GM12878 (cell line): Measurements from ENCODE around the gene VKORC1. TPM values are rescaled to one million over a fixed set of nuclear protein-coding genes. Genes with fewer than 3 reads are reported as not detected.

Source experiments
- DPF2 ChIP-seq: fragments of 450-650 bp; IDR thresholded peaks from 2 replicates; pipeline ENCODE4 v1.6.1; 2017; ENCODE audit warnings: mild to moderate bottlenecking
- LARP7 ChIP-seq: fragments of 450-650 bp; IDR thresholded peaks from 2 replicates; pipeline ENCODE4 v1.6.1; 2017; ENCODE audit warnings: mild to moderate bottlenecking
- PRDM15 ChIP-seq: fragments of 450-650 bp; formaldehyde crosslinking; IDR thresholded peaks from 2 replicates; pipeline ENCODE4 v1.4.0; 2020; ENCODE audit warnings: mild to moderate bottlenecking, moderate library complexity
- SPI1 ChIP-seq: IDR thresholded peaks from 2 replicates; pipeline ENCODE4 v1.6.1; 2011; ENCODE audit warnings: low read depth, mild to moderate bottlenecking, low read length, moderate library complexity, borderline replicate concordance; ENCODE audit not compliant: insufficient read depth
- ZBTB33 ChIP-seq: fragments of 450-650 bp; IDR thresholded peaks from 2 replicates; pipeline ENCODE4 v1.6.1; 2017; ENCODE audit warnings: mild to moderate bottlenecking
- ZNF217 ChIP-seq: fragments of 450-650 bp; IDR thresholded peaks from 2 replicates; pipeline ENCODE4 v1.6.1; 2017; ENCODE audit warnings: antibody characterized with exemption, mild to moderate bottlenecking
- polyA plus RNA-seq, 11 experiments: library from polyadenylated mRNA; depleted of rRNA in 4 of 11; unstranded in 6 of 11; stranded (reverse) in 5 of 11; fragments of >200 nt; fragmentation: Nextera tagmentation in 4 of 11; fragmentation: Illumina TruSeq in 1 of 11; extraction: Ambion mirVana in 4 of 11; extraction: Trizol in 1 of 11; gene quantifications; 1 replicate in 1 of 11; 2 replicates in 10 of 11; pipeline versions ENCODE4 v1.2.1 to v1.2.3, GENCODE V29; 2011 to 2016; ENCODE audit warnings: inconsistent platforms in 2 of 11, missing spikeins in 2 of 11, low read depth in 1 of 11
- total RNA-seq, 4 experiments: library from RNA; depleted of rRNA in 3 of 4; stranded (reverse); fragments of >200 nt in 3 of 4; fragmentation: Illumina TruSeq in 1 of 4; extraction: Trizol in 1 of 4; gene quantifications; 2 replicates each; pipeline versions ENCODE4 v1.2.1 to v1.2.3, GENCODE V29; 2013 to 2021

VKORC1 gene
- total and polyA plus RNA-seq, 10 of the 15 experiments (the other 5 are each of a cell fraction or from before 2014, with no cell fraction given), result 19.8 to 140 (median 57.7) TPM

- TF ChIP-seq PRDM15 (CRISPR knock-in tag) (no peak), ZNF217 (no peak), LARP7 (no peak), DPF2 (no peak), SPI1 (no peak), ZBTB33 (no peak)
Measured at GRCh38 chr16:31109622-31110021, 15.0 kb upstream of the VKORC1 start (continued).
